ENCODE results near the gene ZMPSTE24. TPM values are rescaled to one million over a fixed set of nuclear protein-coding genes. Genes with fewer than 3 reads are reported as not detected.
"Not testable (repeated sequence)": the region's sequence is repeated elsewhere in the genome, so short reads cannot be mapped to it uniquely, and the experiment has no call there.

The ZMPSTE24 gene
- total RNA-seq (2022): 27.8 and 31.3 TPM in 2 replicates
- percentile 84 among the genes with signal in this experiment for Bru-seq, nascent RNA
- BruChase-seq, experiment 1, labeled RNA remaining after a 6-hour chase: percentile 92 among the genes with signal in this experiment
- percentile 85 among the genes with signal in this experiment for BruChase-seq, experiment 2, labeled RNA remaining after a 2-hour chase
- long read RNA-seq, transcript ZMPSTE24-201 (10 exons, 3,108 nt): major isoform, 195 of 234 reads
- long read RNA-seq, partial matches to known transcripts: 3 of 234 reads
- long read RNA-seq, other reads (novel, unspliced or antisense): 36 of 234 reads

- peaks cover 39% of the 10 kb centered on the region for H3K36me3 Mint-ChIP-seq (ENCODE audit: insufficient read depth, unreplicated experiment)
- no peak for TF ChIP-seq CTCF (IDR thresholded peaks at IDR 0.05; ENCODE audit: unreplicated experiment)
- CTCF ChIA-PET: interaction anchor here (0.6 to 2.7 kb wide), 3 partner anchors 10 to 80 kb away, joined by 3 to 7 read pairs (median 3); no protein-coding TSS in a partner anchor
- peak within 1 kb of the TSS; percentile 99 for H3K27ac Mint-ChIP-seq (ENCODE audit: low read depth, unreplicated experiment)
- H3K4me1 Mint-ChIP-seq (ENCODE audit: insufficient read depth, unreplicated experiment): peaks cover 19% of the 10 kb centered on the region
- intact Hi-C loops (cut with micrococcal nuclease): loop anchor here (5.0 kb wide), 1 partner anchor 96 kb away; the partner anchor contains the start of gene RLF
- no peaks in the 10 kb centered on the region for H3K27me3 Mint-ChIP-seq (ENCODE audit: insufficient read depth, unreplicated experiment)
- peak; percentile 98 for DNase-seq (ENCODE audit: unreplicated experiment)
- peak within 1 kb of the TSS; percentile 91 for H3K4me3 Mint-ChIP-seq (ENCODE audit: unreplicated experiment)
- POLR2A ChIA-PET: interaction anchor here (0.6 to 4.1 kb wide), 21 partner anchors 8 to 274 kb away, joined by 3 to 30 read pairs (median 3); partner anchors contain the start of genes CAP1, RLF, ZFP69B and ZNF684
- no TSS peak for BruUV-seq (replicated peaks)
- H3K9me3 Mint-ChIP-seq (ENCODE audit: unreplicated experiment): no peaks in the 10 kb centered on the region
Measured at GRCh38 chr1:40257688-40258444, at the start of gene ZMPSTE24. Gene ZMPSTE24, plus strand, starts transcription at chr1:40258236. Its CDS starts 36 bp downstream, at chr1:40258272.

GRCh38 chr1:40210511-40211204 lies 47.4 kb upstream of the ZMPSTE24 start:
- no peak for TF ChIP-seq CTCF (IDR thresholded peaks at IDR 0.05; ENCODE audit: unreplicated experiment)
- intact Hi-C loops (cut with micrococcal nuclease): no loop called here
- Mint-ChIP-seq H3K9me3 (ENCODE audit: unreplicated experiment) (no peaks in the 10 kb centered on the region), H3K36me3 (ENCODE audit: insufficient read depth, unreplicated experiment) (peaks cover 21% of the 10 kb centered on the region), H3K4me3 (ENCODE audit: unreplicated experiment) (no peak overlapping the region), H3K27me3 (ENCODE audit: insufficient read depth, unreplicated experiment) (no peaks in the 10 kb centered on the region), H3K4me1 (ENCODE audit: insufficient read depth, unreplicated experiment) (peaks cover 5% of the 10 kb centered on the region), H3K27ac (ENCODE audit: low read depth, unreplicated experiment) (no peak overlapping the region)
- DNase-seq (ENCODE audit: unreplicated experiment): no peak
- POLR2A ChIA-PET: interaction anchor here (0.6 kb wide), 1 partner anchor 31 kb away, joined by 3 read pairs; no protein-coding TSS in a partner anchor
- BruUV-seq (replicated peaks): no TSS peak
- CTCF ChIA-PET: interaction anchor here (0.6 to 0.9 kb wide), 3 partner anchors 9 to 125 kb away, joined by 3 read pairs; no protein-coding TSS in a partner anchor

DNA sequence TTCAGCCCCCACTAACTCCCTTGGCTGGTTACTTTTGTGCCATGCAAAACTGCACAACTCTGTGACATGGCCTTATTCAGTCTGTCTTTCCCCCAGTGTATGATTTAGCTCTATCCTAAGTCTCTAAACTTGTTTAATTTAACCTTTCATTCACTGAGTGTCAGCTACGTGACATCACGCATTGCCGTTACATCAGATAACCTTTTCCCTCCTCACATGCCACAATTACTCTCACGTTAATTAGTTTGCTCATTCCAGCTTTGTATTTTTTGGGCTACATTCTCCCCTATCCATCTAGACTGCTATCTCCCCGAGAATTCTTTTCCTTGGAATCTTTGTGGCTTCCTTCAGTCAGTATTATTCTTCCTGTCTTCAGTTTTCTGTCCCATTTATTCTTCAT lies 39.7 kb upstream of the ZMPSTE24 start:
- no peak overlapping the region for H3K4me3 Mint-ChIP-seq (ENCODE audit: unreplicated experiment)
- no TSS peak for BruUV-seq (replicated peaks)

GRCh38 chr1:40221471-40221905 lies 36.5 kb upstream of the ZMPSTE24 start:
- BruUV-seq (replicated peaks); H3K4me3 Mint-ChIP-seq (ENCODE audit: unreplicated experiment); DNase-seq (ENCODE audit: unreplicated experiment); H3K9me3 Mint-ChIP-seq (ENCODE audit: unreplicated experiment); H3K27ac Mint-ChIP-seq (ENCODE audit: low read depth, unreplicated experiment); H3K27me3 Mint-ChIP-seq (ENCODE audit: insufficient read depth, unreplicated experiment); intact Hi-C loops (cut with micrococcal nuclease); H3K4me1 Mint-ChIP-seq (ENCODE audit: insufficient read depth, unreplicated experiment): not testable (repeated sequence)
- ChIA-PET CTCF (interaction anchor here (0.7 to 1.0 kb wide), 2 partner anchors 69 to 628 kb away, joined by 3 read pairs; no protein-coding TSS in a partner anchor), POLR2A (interaction anchor here (0.6 to 1.0 kb wide), 2 partner anchors 18 to 36 kb away, joined by 3 read pairs; partner anchors contain the start of gene ZMPSTE24)
- peaks cover 11% of the 10 kb centered on the region for H3K36me3 Mint-ChIP-seq (ENCODE audit: insufficient read depth, unreplicated experiment)

More for the DNA sequence above, 39.7 kb upstream of the ZMPSTE24 start:
- ChIA-PET CTCF (interaction anchor here (0.6 to 1.5 kb wide), 2 partner anchors 56 to 74 kb away, joined by 4 to 7 read pairs; no protein-coding TSS in a partner anchor), POLR2A (interaction anchor here (1.1 kb wide), 1 partner anchor 120 kb away, joined by 3 read pairs; no protein-coding TSS in a partner anchor)
- H3K27me3 Mint-ChIP-seq (ENCODE audit: insufficient read depth, unreplicated experiment): no peaks in the 10 kb centered on the region
- no peak for DNase-seq (ENCODE audit: unreplicated experiment)
- no peak for TF ChIP-seq CTCF (IDR thresholded peaks at IDR 0.05; ENCODE audit: unreplicated experiment)
- H3K36me3 Mint-ChIP-seq (ENCODE audit: insufficient read depth, unreplicated experiment): peaks cover 10% of the 10 kb centered on the region
- H3K9me3 Mint-ChIP-seq (ENCODE audit: unreplicated experiment): no peaks in the 10 kb centered on the region
- H3K4me1 Mint-ChIP-seq (ENCODE audit: insufficient read depth, unreplicated experiment): no peaks in the 10 kb centered on the region
- no peak overlapping the region for H3K27ac Mint-ChIP-seq (ENCODE audit: low read depth, unreplicated experiment)
- intact Hi-C loops (cut with micrococcal nuclease): no loop called here
